Measurements from ENCODE around the gene ZKSCAN7. TPM values are rescaled to one million over a fixed set of nuclear protein-coding genes. Genes with fewer than 3 reads are reported as not detected.

ZKSCAN7 gene
- polyA plus RNA-seq, 1 of the 3 experiments (the other 2 are of a cell fraction): 5.4 TPM

DNA sequence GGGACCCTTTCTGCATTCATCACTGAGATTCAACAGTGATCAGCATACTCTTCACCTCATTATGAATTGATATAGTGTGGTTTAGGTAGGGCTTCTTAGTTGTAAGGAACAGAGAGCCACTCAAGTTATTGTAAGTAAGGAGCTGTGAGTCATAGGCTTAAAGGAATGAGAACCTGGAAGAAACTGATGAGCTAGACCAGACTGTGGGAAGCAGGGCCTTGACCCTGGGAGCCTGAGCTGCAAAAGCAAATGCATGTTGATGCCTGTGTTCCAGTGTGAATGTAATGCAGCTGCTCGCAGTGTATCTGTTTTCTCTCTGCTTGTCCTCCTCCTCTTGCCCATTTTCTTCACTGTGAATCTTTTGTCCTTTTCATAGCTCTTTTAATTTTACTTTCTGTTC lies 13.6 kb downstream of the ZKSCAN7 start:
- TF ChIP-seq RAD21 (IDR thresholded peaks at IDR 0.05; ENCODE audit: low read length) (no peak), TAF1 (IDR thresholded peaks at IDR 0.05; ENCODE audit: borderline replicate concordance, low read depth, low read length) (no peak), RFX5 (IDR thresholded peaks at IDR 0.05; ENCODE audit: low read length) (no peak), EP300 (IDR thresholded peaks at IDR 0.05; ENCODE audit: borderline replicate concordance in 1 of 2, low read depth in 1 of 2, low read length in 1 of 2) (no peak), NRF1 (IDR thresholded peaks at IDR 0.05; ENCODE audit: low read depth, low read length) (no peak), RCOR1 (IDR thresholded peaks at IDR 0.05; ENCODE audit: low read length) (no peak), TEAD4 (IDR thresholded peaks at IDR 0.05; ENCODE audit: borderline replicate concordance, insufficient read depth) (no peak), FOSL2 (IDR thresholded peaks at IDR 0.05; ENCODE audit: borderline replicate concordance, low read depth) (no peak), FOXJ3 (CRISPR knock-in tag; IDR thresholded peaks at IDR 0.05) (no peak), NFIC (IDR thresholded peaks at IDR 0.05; ENCODE audit: borderline replicate concordance) (no peak), MEF2A (IDR thresholded peaks at IDR 0.05; ENCODE audit: borderline replicate concordance, low read depth) (no peak), ELF1 (IDR thresholded peaks at IDR 0.05) (no peak), SMC3 (IDR thresholded peaks at IDR 0.05; ENCODE audit: low read depth, low read length) (no peak)
- TF ChIP-seq, protein P1, sequence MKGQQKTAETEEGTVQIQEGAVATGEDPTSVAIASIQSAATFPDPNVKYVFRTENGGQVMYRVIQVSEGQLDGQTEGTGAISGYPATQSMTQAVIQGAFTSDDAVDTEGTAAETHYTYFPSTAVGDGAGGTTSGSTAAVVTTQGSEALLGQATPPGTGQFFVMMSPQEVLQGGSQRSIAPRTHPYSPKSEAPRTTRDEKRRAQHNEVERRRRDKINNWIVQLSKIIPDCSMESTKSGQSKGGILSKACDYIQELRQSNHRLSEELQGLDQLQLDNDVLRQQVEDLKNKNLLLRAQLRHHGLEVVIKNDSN (IDR thresholded peaks at IDR 0.05; ENCODE audit: borderline replicate concordance, low read depth): no peak
- TF ChIP-seq, protein P2, sequence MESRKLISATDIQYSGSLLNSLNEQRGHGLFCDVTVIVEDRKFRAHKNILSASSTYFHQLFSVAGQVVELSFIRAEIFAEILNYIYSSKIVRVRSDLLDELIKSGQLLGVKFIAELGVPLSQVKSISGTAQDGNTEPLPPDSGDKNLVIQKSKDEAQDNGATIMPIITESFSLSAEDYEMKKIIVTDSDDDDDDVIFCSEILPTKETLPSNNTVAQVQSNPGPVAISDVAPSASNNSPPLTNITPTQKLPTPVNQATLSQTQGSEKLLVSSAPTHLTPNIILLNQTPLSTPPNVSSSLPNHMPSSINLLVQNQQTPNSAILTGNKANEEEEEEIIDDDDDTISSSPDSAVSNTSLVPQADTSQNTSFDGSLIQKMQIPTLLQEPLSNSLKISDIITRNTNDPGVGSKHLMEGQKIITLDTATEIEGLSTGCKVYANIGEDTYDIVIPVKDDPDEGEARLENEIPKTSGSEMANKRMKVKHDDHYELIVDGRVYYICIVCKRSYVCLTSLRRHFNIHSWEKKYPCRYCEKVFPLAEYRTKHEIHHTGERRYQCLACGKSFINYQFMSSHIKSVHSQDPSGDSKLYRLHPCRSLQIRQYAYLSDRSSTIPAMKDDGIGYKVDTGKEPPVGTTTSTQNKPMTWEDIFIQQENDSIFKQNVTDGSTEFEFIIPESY (IDR thresholded peaks at IDR 0.05; ENCODE audit: borderline replicate concordance, low read depth): no peak
- TF ChIP-seq, protein P3, sequence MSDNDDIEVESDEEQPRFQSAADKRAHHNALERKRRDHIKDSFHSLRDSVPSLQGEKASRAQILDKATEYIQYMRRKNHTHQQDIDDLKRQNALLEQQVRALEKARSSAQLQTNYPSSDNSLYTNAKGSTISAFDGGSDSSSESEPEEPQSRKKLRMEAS (IDR thresholded peaks at IDR 0.05; ENCODE audit: low read depth): no peak
- TF ChIP-seq, protein P4, sequence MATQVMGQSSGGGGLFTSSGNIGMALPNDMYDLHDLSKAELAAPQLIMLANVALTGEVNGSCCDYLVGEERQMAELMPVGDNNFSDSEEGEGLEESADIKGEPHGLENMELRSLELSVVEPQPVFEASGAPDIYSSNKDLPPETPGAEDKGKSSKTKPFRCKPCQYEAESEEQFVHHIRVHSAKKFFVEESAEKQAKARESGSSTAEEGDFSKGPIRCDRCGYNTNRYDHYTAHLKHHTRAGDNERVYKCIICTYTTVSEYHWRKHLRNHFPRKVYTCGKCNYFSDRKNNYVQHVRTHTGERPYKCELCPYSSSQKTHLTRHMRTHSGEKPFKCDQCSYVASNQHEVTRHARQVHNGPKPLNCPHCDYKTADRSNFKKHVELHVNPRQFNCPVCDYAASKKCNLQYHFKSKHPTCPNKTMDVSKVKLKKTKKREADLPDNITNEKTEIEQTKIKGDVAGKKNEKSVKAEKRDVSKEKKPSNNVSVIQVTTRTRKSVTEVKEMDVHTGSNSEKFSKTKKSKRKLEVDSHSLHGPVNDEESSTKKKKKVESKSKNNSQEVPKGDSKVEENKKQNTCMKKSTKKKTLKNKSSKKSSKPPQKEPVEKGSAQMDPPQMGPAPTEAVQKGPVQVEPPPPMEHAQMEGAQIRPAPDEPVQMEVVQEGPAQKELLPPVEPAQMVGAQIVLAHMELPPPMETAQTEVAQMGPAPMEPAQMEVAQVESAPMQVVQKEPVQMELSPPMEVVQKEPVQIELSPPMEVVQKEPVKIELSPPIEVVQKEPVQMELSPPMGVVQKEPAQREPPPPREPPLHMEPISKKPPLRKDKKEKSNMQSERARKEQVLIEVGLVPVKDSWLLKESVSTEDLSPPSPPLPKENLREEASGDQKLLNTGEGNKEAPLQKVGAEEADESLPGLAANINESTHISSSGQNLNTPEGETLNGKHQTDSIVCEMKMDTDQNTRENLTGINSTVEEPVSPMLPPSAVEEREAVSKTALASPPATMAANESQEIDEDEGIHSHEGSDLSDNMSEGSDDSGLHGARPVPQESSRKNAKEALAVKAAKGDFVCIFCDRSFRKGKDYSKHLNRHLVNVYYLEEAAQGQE (IDR thresholded peaks at IDR 0.05; ENCODE audit: low read depth, low read length): no peak
- TF ChIP-seq, protein P5, sequence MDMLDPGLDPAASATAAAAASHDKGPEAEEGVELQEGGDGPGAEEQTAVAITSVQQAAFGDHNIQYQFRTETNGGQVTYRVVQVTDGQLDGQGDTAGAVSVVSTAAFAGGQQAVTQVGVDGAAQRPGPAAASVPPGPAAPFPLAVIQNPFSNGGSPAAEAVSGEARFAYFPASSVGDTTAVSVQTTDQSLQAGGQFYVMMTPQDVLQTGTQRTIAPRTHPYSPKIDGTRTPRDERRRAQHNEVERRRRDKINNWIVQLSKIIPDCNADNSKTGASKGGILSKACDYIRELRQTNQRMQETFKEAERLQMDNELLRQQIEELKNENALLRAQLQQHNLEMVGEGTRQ (IDR thresholded peaks at IDR 0.05; ENCODE audit: borderline replicate concordance, low read depth, low read length): no peak
- H3K9ac ChIP-seq: no peak overlapping the region

More for the DNA sequence above, 13.6 kb downstream of the ZKSCAN7 start:
- Histone ChIP-seq H3K9me2 (no peaks in the 10 kb centered on the region), H3K27ac (ENCODE audit: low read depth in 2 of 2, low read length in 1 of 2) (no peak overlapping the region), H4K20me1 (ENCODE audit: insufficient read depth) (no peaks in the 10 kb centered on the region), H3K27me3 (ENCODE audit: insufficient read depth) (no peaks in the 10 kb centered on the region), H3K79me2 (ENCODE audit: insufficient read depth) (no peaks in the 10 kb centered on the region), H3F3A (replicated peaks; ENCODE audit: insufficient read depth) (no peaks in the 10 kb centered on the region), H3K36me3 (replicated peaks in 1 of 2; ENCODE audit: control insufficient read depth in 1 of 2, insufficient read depth in 2 of 2, low read length in 1 of 2) (peaks cover 46 to 61% of the 10 kb centered on the region in 2 experiments), H2AFZ (ENCODE audit: low read depth) (no peak overlapping the region), H3K4me3 (ENCODE audit: low read depth in 2 of 2, low read length in 1 of 2) (no peak overlapping the region; a peak in 1 of 4 replicates), H3K4me1 (ENCODE audit: control insufficient read depth in 1 of 2, insufficient read depth in 2 of 2, low read depth in 1 of 2, low read length in 1 of 2) (no peaks in the 10 kb centered on the region), H3K4me2 (no peak overlapping the region), H3K9me3 (peaks cover 5% of the 10 kb centered on the region)
- ChIA-PET CTCF (no interaction called here), POLR2A (no interaction called here)
- no peak for DNase-seq
- WGBS (ENCODE audit: low lambda C conversion rate): 100% methylated on average over 1 of the region's 1 CpG

All from SK-N-SH (cell line).